Astrocyte (in vitro differentiated cells and primary cell): ENCODE measurements around the gene HECA. TPM values are rescaled to one million over a fixed set of nuclear protein-coding genes. Genes with fewer than 3 reads are reported as not detected.

Experiments
- DNase-seq: peaks from one replicate; pipeline ENCODE4 v3.0.0-alpha.2; 2010; ENCODE audit warnings: low read depth
- FAIRE-seq: peaks from 2 replicates; lab custom pipeline; 2011; peaks lifted over from hg19 to GRCh38; lab: Jason Lieb, UNC
- H2AFZ ChIP-seq: 2 replicates; pipeline ENCODE4 v1.6.0; 2012; ENCODE audit warnings: low read depth, low read length, inconsistent platforms
- H3K27ac ChIP-seq: 2 replicates; pipeline ENCODE4 v1.5.1; 2011; ENCODE audit warnings: low read depth, low read length, inconsistent platforms
- H3K27me3 ChIP-seq: 2 replicates; pipeline ENCODE4 v1.6.0; 2011; ENCODE audit warnings: low read length, inconsistent platforms; ENCODE audit not compliant: insufficient read depth
- H3K36me3 ChIP-seq: 2 replicates; pipeline ENCODE4 v1.5.1; 2011; ENCODE audit warnings: low read length, inconsistent platforms; ENCODE audit not compliant: insufficient read depth
- H3K4me1 ChIP-seq: 2 replicates; pipeline ENCODE4 v1.5.1; 2011; ENCODE audit warnings: low read length, inconsistent platforms; ENCODE audit not compliant: insufficient read depth
- H3K4me2 ChIP-seq: 2 replicates; pipeline ENCODE4 v1.6.0; 2012; ENCODE audit warnings: low read length, inconsistent platforms
- H3K4me3 ChIP-seq: 2 replicates; pipeline ENCODE4 v1.5.1; 2011; ENCODE audit warnings: low read depth, mild to moderate bottlenecking, low read length, inconsistent platforms; ENCODE audit not compliant: insufficient read depth
- H3K79me2 ChIP-seq: 2 replicates; pipeline ENCODE4 v1.6.0; 2012; ENCODE audit warnings: mild to moderate bottlenecking, low read length, inconsistent platforms; ENCODE audit not compliant: insufficient read depth
- H3K9ac ChIP-seq: 2 replicates; pipeline ENCODE4 v1.6.0; 2012; ENCODE audit warnings: mild to moderate bottlenecking, low read length, inconsistent platforms
- H3K9me3 ChIP-seq: 2 replicates; pipeline ENCODE4 v1.5.1; 2012; ENCODE audit warnings: low read depth, mild to moderate bottlenecking, low read length, inconsistent platforms; ENCODE audit not compliant: insufficient read depth
- H4K20me1 ChIP-seq: 2 replicates; pipeline ENCODE4 v1.6.0; 2012; ENCODE audit warnings: low read length, inconsistent platforms; ENCODE audit not compliant: insufficient read depth
- H3K27ac Mint-ChIP-seq: one replicate; pipeline ENCODE4 v1.8.0; 2021; ENCODE audit warnings: mild to moderate bottlenecking, mixed read lengths; ENCODE audit not compliant: unreplicated experiment
- H3K27me3 Mint-ChIP-seq: one replicate; pipeline ENCODE4 v1.8.0; 2021; ENCODE audit warnings: low read depth, mixed read lengths; ENCODE audit not compliant: unreplicated experiment
- H3K36me3 Mint-ChIP-seq: one replicate; pipeline ENCODE4 v1.8.0; 2021; ENCODE audit warnings: low read depth, mixed read lengths; ENCODE audit not compliant: unreplicated experiment
- H3K4me1 Mint-ChIP-seq: one replicate; pipeline ENCODE4 v1.8.0; 2021; ENCODE audit warnings: low read depth, mixed read lengths; ENCODE audit not compliant: unreplicated experiment
- H3K4me3 Mint-ChIP-seq: one replicate; pipeline ENCODE4 v1.8.0; 2021; ENCODE audit warnings: mild to moderate bottlenecking, moderate library complexity, mixed read lengths; ENCODE audit not compliant: unreplicated experiment
- H3K9me3 Mint-ChIP-seq: one replicate; pipeline ENCODE4 v1.8.0; 2021; ENCODE audit warnings: mild to moderate bottlenecking, mixed read lengths; ENCODE audit not compliant: unreplicated experiment
- EZH2 ChIP-seq: IDR thresholded peaks from 2 replicates; pipeline ENCODE4 v1.6.1; 2012; ENCODE audit warnings: mild to moderate bottlenecking, low read length, inconsistent platforms; ENCODE audit not compliant: insufficient read depth
- total RNA-seq: library from RNA; stranded (reverse); gene quantifications from 2 replicates; pipeline ENCODE4 v1.2.1, GENCODE V29; 2021
- TF ChIP-seq, protein P1 (sequence below): IDR thresholded peaks from 2 replicates; pipeline ENCODE4 v1.5.1; 2011; ENCODE audit warnings: low read depth, mild to moderate bottlenecking, inconsistent platforms, low read length, moderate library complexity; ENCODE audit not compliant: insufficient read depth

Gene HECA
- total RNA-seq, 1 donor from 2014 or later, result 11.1 TPM

DNA sequence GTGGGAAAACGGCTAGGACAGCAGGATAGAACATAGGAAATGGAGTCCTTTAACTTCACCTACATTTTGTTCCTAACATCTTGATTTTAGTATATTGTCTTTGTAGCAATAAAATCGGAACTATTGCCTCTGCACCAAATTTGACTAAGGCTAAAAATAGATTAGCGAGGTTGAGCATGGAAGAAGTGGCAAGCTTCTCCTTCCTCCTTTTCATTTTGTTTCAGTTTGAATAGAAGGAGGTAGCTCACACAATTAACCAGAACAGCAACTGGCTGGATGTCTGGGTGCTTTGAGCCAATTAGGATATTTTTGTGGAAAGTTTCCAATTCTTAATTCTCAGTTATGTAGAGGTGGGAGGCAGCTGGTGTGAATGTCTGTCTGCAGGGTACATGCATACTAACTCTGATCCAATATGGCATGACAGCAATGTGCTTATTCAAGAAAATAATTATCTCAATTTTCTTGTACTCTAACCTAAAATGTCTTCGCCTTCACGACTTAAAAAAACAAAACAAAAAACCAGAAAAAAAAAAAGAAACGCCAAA lies 3.1 kb upstream of the HECA start:
- H3K4me2 ChIP-seq, result no peak overlapping the region
- Mint-ChIP-seq H3K27me3 (peaks cover 20% of the 10 kb centered on the region), H3K27ac (no peak overlapping the region), H3K4me1 (peaks cover 17% of the 10 kb centered on the region), H3K9me3 (no peaks in the 10 kb centered on the region), H3K36me3 (no peaks in the 10 kb centered on the region), H3K4me3 (no peak overlapping the region)
- no peak for FAIRE-seq
- H4K20me1 ChIP-seq, result no peaks in the 10 kb centered on the region
- no peaks in the 10 kb centered on the region for H3K27me3 ChIP-seq
- H3K9ac ChIP-seq, result no peak overlapping the region
- DNase-seq, result no peak
- H2AFZ ChIP-seq, result no peak overlapping the region
- no peaks in the 10 kb centered on the region for H3K9me3 ChIP-seq
- H3K79me2 ChIP-seq, result no peaks in the 10 kb centered on the region
- no peaks in the 10 kb centered on the region for H3K4me1 ChIP-seq
- no peak overlapping the region for H3K4me3 ChIP-seq
- H3K27ac ChIP-seq, result no peak overlapping the region
- H3K36me3 ChIP-seq, result no peaks in the 10 kb centered on the region
- no peak for TF ChIP-seq EZH2
- TF ChIP-seq, protein P1, sequence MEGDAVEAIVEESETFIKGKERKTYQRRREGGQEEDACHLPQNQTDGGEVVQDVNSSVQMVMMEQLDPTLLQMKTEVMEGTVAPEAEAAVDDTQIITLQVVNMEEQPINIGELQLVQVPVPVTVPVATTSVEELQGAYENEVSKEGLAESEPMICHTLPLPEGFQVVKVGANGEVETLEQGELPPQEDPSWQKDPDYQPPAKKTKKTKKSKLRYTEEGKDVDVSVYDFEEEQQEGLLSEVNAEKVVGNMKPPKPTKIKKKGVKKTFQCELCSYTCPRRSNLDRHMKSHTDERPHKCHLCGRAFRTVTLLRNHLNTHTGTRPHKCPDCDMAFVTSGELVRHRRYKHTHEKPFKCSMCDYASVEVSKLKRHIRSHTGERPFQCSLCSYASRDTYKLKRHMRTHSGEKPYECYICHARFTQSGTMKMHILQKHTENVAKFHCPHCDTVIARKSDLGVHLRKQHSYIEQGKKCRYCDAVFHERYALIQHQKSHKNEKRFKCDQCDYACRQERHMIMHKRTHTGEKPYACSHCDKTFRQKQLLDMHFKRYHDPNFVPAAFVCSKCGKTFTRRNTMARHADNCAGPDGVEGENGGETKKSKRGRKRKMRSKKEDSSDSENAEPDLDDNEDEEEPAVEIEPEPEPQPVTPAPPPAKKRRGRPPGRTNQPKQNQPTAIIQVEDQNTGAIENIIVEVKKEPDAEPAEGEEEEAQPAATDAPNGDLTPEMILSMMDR, result no peak

DNA sequence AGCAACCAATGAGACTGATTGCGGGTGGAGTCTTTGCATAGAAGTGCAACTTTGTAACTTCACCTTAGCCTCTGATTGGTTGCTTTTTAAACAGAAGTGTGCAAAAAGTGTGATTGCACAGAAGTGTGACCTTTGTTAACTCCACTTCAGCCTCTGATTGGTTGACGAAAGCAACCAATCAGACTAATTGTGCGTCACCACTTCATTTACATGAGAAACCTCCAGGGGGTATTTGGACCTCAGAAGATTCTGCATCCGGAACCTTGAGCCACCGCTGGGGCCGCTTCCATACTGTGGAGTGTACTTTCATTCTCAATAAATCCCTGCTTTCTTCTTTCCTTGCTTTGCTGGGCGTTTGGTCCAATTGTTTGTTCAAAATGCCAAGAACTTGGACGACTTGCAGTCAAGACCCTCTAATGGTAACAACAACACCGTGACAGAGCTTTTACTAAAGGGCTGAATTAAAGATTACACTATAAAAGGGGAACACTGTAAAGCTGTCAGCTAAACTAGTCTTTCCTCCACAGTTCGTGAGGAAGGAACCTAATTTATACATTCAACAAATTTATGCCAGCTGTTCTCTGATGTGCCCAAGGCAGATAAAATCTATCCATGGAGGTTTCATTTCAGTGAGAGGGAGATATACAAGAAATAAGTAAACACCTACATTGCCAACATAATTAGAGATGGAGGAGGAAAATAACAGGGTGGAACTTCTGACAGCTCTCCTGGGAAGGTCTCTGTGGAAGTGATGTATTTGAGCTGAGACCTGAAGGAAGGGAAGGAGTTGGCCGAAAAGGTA lies 1.4 kb upstream of the HECA start:
- Histone ChIP-seq H3K9me3 (no peaks in the 10 kb centered on the region), H3K27ac (no peak overlapping the region), H3K79me2 (peaks cover 2% of the 10 kb centered on the region), H3K27me3 (no peaks in the 10 kb centered on the region), H3K4me3 (no peak overlapping the region), H2AFZ (no peak overlapping the region), H4K20me1 (no peaks in the 10 kb centered on the region), H3K9ac (no peak overlapping the region), H3K4me1 (no peaks in the 10 kb centered on the region), H3K36me3 (no peaks in the 10 kb centered on the region), H3K4me2 (peak overlapping the region; percentile 3)
- Mint-ChIP-seq H3K9me3 (no peaks in the 10 kb centered on the region), H3K4me3 (peak overlapping the region; percentile 71), H3K27me3 (peaks cover 20% of the 10 kb centered on the region), H3K4me1 (peaks cover 22% of the 10 kb centered on the region), H3K36me3 (no peaks in the 10 kb centered on the region), H3K27ac (no peak overlapping the region)
- no peak for TF ChIP-seq EZH2
- TF ChIP-seq, protein P1, result no peak
- FAIRE-seq (no peak), DNase-seq (no peak)

DNA sequence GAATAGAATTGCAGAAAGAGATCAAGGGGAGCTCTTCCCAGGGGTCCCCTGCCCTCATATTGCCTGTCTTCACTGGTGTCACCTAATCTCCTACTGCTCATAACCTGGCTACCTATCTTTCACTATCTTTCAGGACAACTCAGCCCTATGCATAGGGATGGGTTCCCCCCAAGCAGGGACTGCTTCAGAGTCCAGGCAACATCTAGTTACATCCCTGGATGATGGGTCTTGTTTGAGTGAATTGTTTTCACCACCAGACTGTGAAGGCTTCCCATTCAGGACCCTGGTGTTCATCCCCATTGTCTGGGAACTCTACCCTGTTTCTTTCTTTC lies 850 bp upstream of the HECA start:
- Histone ChIP-seq H2AFZ (no peak overlapping the region), H3K9me3 (no peaks in the 10 kb centered on the region), H3K36me3 (no peaks in the 10 kb centered on the region), H3K79me2 (peaks cover 7% of the 10 kb centered on the region), H3K27ac (no peak overlapping the region), H3K4me1 (no peaks in the 10 kb centered on the region), H3K9ac (no peak overlapping the region), H4K20me1 (peaks cover 2% of the 10 kb centered on the region), H3K27me3 (no peaks in the 10 kb centered on the region), H3K4me2 (peak overlapping the region; percentile 3), H3K4me3 (no peak overlapping the region)
- Mint-ChIP-seq H3K27me3 (peaks cover 20% of the 10 kb centered on the region), H3K36me3 (no peaks in the 10 kb centered on the region), H3K4me3 (peak overlapping the region; percentile 46), H3K27ac (no peak overlapping the region), H3K4me1 (peaks cover 21% of the 10 kb centered on the region), H3K9me3 (no peaks in the 10 kb centered on the region)
- DNase-seq (no peak), FAIRE-seq (no peak)
- TF ChIP-seq, protein P1, result no peak
- no peak for TF ChIP-seq EZH2
